Endothelial cell (in vitro differentiated cells): ENCODE data around the gene PCNA. TPM values are rescaled to one million over a fixed set of nuclear protein-coding genes. Genes with fewer than 3 reads are reported as not detected.
"Not testable (repeated sequence)": the region's sequence is repeated elsewhere in the genome, so short reads cannot be mapped to it uniquely, and the experiment has no call there.

Experiments
- DNase-seq: peaks from one replicate; pipeline ENCODE4 v3.0.0; 2021; ENCODE audit warnings: low spot score
- H3K27ac Mint-ChIP-seq: one replicate; pipeline ENCODE4 v1.8.0; 2021; ENCODE audit warnings: mixed read lengths, inconsistent platforms; ENCODE audit not compliant: unreplicated experiment
- H3K27me3 Mint-ChIP-seq: one replicate; pipeline ENCODE4 v1.8.0; 2021; ENCODE audit warnings: mild to moderate bottlenecking, moderate library complexity, mixed read lengths, inconsistent platforms; ENCODE audit not compliant: unreplicated experiment
- H3K36me3 Mint-ChIP-seq: one replicate; pipeline ENCODE4 v1.8.0; 2021; ENCODE audit warnings: mild to moderate bottlenecking, low read depth, mixed read lengths, inconsistent platforms; ENCODE audit not compliant: unreplicated experiment
- H3K4me1 Mint-ChIP-seq: one replicate; pipeline ENCODE4 v1.8.0; 2021; ENCODE audit warnings: mild to moderate bottlenecking, mixed read lengths, inconsistent platforms; ENCODE audit not compliant: unreplicated experiment
- H3K4me3 Mint-ChIP-seq: one replicate; pipeline ENCODE4 v1.8.0; 2021; ENCODE audit warnings: mild to moderate bottlenecking, mixed read lengths, inconsistent platforms; ENCODE audit not compliant: unreplicated experiment
- H3K9me3 Mint-ChIP-seq: one replicate; pipeline ENCODE4 v1.8.0; 2021; ENCODE audit warnings: mixed read lengths, inconsistent platforms; ENCODE audit not compliant: unreplicated experiment
- CTCF ChIP-seq: fragments of 200-600 bp; sonication (generic); IDR thresholded peaks from one replicate; pipeline ENCODE4 v1.5.0; 2021; ENCODE audit warnings: antibody characterized with exemption; ENCODE audit not compliant: unreplicated experiment
- total RNA-seq: library from RNA; stranded (reverse); fragmentation: NEBNext Ultra II Directional; extraction: Animal tissue kit (Norgen Biotek cat#: 25700); gene quantifications from one replicate; pipeline ENCODE4 v1.2.1, GENCODE V29; 2021; ENCODE audit not compliant: unreplicated experiment

Gene PCNA
- total RNA-seq, 1 donor from 2014 or later, result 77.1 TPM

GRCh38 chr20:5077761-5078387 is 41.9 kb downstream of the PCNA start:
- DNase-seq, result no peak
- Mint-ChIP-seq H3K9me3 (no peaks in the 10 kb centered on the region), H3K4me1 (peaks cover 6% of the 10 kb centered on the region), H3K27me3 (peaks cover 10% of the 10 kb centered on the region), H3K36me3 (peaks cover 3% of the 10 kb centered on the region), H3K4me3 (no peak overlapping the region), H3K27ac (no peak overlapping the region)
- TF ChIP-seq CTCF, result no peak

- not testable (repeated sequence) for H3K27ac Mint-ChIP-seq, H3K9me3 Mint-ChIP-seq, DNase-seq, H3K36me3 Mint-ChIP-seq, H3K27me3 Mint-ChIP-seq, H3K4me1 Mint-ChIP-seq, H3K4me3 Mint-ChIP-seq
These were observed 42.8 kb downstream of the PCNA start for GRCh38 chr20:5076913-5077312.

- H3K4me1 Mint-ChIP-seq, result peaks cover 18% of the 10 kb centered on the region
These were observed 45.5 kb downstream of the PCNA start for GRCh38 chr20:5074232-5074674.

GRCh38 chr20:5073660-5074231 is 46.0 kb downstream of the PCNA start:
- TF ChIP-seq CTCF, result no peak
- peaks cover 22% of the 10 kb centered on the region for H3K4me1 Mint-ChIP-seq
- peak overlapping the region; percentile 54 for H3K27ac Mint-ChIP-seq
- no peak overlapping the region for H3K4me3 Mint-ChIP-seq
- DNase-seq, result no peak
- H3K27me3 Mint-ChIP-seq, result peaks cover 10% of the 10 kb centered on the region
- peaks cover 10% of the 10 kb centered on the region for H3K36me3 Mint-ChIP-seq
- no peaks in the 10 kb centered on the region for H3K9me3 Mint-ChIP-seq

More at GRCh38 chr20:5074232-5074674, 45.5 kb downstream of the PCNA start:
- TF ChIP-seq CTCF, result no peak
- peaks cover 10% of the 10 kb centered on the region for H3K27me3 Mint-ChIP-seq
- DNase-seq, result no peak
- H3K9me3 Mint-ChIP-seq, result no peaks in the 10 kb centered on the region
- peak overlapping the region; percentile 54 for H3K27ac Mint-ChIP-seq
- no peak overlapping the region for H3K4me3 Mint-ChIP-seq
- peaks cover 10% of the 10 kb centered on the region for H3K36me3 Mint-ChIP-seq

- Mint-ChIP-seq H3K4me1 (peaks cover 22% of the 10 kb centered on the region), H3K27me3 (peaks cover 10% of the 10 kb centered on the region), H3K9me3 (no peaks in the 10 kb centered on the region), H3K4me3 (no peak overlapping the region), H3K27ac (peak overlapping the region; percentile 20), H3K36me3 (peaks cover 10% of the 10 kb centered on the region)
- DNase-seq, result no peak
- TF ChIP-seq CTCF, result no peak
These were observed 46.8 kb downstream of the PCNA start for GRCh38 chr20:5072756-5073659.

GRCh38 chr20:5071942-5072341 is 47.8 kb downstream of the PCNA start:
- not testable (repeated sequence) for H3K36me3 Mint-ChIP-seq, H3K4me3 Mint-ChIP-seq, H3K27ac Mint-ChIP-seq, DNase-seq, H3K9me3 Mint-ChIP-seq, H3K27me3 Mint-ChIP-seq
- peaks cover 19% of the 10 kb centered on the region for H3K4me1 Mint-ChIP-seq
